NCI-H2107 treated with DMSO at 0.1 percent for 48 hours (cell line): Measurements from ENCODE around the gene BLOC1S3.
"Not testable (repeated sequence)": the region's sequence is repeated elsewhere in the genome, so short reads cannot be mapped to it uniquely, and the experiment has no call there.

ENCODE experiments used
- DNase-seq: peaks from one replicate; lab custom pipeline; 2025; ENCODE audit not compliant: unreplicated experiment; lab: John Stamatoyannopoulos, UW

Gene BLOC1S3

DNA sequence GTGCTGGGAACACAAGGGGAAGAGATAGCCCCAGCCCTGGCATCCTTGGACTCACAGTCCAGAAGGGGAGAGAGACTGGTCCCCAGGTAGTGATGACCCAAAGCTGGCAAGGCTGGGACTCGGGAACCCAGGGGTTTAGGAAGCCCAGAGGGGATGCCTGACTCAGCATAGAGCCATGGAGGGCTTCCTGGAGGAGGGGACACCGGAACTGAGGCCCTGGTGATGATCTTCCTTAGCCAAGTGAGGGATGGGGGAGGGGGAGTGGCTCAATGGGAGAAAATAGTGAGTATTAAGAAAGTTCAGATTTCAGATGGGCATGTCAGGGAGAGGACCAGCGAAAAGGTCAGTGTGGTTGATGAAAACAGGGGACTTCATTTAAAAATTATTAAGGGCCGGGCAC is 39.8 kb downstream of the BLOC1S3 start:
- DNase-seq: no peak

DNA sequence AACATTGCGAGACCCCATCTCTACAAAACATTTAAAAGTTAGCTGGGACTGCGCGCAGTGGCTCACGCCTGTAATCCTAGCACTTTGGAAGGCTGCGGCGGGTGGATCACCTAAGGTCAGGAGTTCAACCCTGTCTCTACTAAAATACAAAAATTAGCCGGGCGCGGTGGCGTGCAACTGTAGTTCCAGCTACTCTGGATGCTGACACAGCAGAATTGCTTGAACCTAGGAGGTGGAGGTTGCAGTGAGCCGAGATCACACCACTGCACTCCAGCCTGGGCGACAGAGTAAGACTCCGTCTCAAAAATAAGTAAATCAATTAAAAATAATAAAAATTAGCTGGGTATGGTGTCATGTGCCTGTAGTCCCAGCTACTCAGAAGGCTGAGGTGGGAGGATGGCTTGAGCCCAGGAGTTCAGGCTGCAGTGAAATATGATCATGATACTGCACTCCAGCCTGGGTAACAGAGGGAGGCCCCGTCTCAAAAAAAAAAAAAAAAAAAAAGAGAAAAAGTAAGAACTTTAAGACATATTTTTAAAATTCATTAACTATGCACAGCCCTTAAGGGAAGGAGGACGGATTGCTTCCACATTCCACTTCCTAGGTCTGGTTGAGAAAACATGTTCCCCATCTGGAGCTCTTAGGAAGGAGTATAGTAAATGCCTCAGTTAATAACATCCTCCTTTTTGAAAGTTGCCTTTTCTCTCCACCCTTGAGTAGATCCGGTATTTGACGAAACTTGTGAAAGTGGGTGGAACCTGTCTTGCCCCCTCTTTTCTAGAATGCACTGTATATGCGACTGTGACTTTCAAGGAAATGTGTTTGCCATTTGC is 40.5 kb downstream of the BLOC1S3 start:
- no peak for DNase-seq

DNA sequence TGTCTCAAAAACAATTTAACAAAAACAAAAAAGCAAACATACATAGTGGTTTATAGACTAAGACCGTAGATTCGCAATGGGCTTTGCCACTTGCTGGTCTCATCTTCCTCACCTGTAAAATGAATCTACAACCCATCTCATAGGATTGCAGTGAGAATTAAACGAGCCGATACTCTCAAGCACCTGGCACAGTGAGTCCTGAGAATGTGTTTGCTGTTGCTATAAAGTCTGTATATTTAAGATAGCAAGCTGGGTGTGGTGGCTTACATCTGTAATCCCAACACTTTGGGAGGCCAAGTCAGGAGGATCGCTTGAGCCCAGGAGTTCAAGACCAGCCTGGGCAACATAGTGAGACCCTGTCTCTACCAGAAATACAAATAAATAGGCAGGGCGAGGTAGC is 44.1 kb downstream of the BLOC1S3 start:
- no peak for DNase-seq

DNA sequence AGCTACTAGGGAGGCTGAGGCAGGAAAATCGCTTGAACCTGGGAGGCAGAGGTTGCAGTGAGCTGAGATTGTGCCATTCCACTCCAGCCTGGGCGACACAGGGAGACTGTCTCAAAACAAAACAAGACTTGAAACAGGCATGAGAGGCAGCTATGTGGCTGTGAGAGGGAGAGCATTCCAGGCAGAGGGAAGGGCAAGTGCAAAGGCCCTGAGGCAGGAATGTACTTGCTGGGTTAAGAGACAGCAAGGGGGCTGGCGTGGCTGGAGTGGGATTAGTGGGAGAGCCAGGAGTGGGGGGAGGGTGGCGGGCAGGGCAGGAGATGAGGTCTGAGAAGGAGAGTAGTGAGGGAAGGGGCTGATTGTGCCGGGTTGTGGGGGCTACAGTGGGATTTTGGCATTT is 45.3 kb downstream of the BLOC1S3 start:
- DNase-seq: no peak

DNA sequence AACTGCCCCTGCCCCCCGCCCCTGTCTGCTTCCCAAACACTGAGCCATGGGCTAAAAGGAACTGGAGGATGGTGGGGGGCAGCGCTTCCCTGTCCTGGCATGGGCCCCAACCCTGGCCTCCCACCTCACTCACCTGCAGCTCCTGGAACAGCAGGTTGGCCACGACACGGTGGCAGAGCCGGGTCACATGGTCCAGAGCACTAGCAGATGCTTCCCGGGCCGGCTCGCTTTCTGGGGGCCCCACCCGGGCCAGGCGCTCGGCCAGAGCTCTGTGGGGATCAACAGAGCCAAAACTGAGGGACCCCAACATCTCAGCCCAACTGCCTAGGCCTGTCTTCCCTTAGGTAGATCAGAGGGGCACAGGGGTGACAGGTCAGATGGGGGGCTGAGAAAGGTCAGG is 46.1 kb downstream of the BLOC1S3 start:
- no peak for DNase-seq

DNA sequence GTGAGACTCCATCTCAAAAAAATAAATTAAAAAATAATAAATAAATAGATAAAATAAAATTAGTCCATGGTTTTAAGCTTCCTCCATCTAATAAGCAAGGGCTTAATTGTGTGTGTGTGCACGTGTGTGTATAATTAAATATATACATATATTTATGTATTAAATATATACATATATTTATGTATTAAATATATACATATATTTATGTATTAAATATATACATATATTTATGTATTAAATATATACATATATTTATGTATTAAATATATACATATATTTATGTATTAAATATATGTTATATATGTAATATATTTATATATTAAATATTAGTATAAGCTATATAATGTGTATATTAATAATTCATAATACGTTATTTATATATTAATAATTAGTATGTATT is 50.5 kb downstream of the BLOC1S3 start:
- not testable (repeated sequence) for DNase-seq
